HG03354 (cell line): ENCODE measurements around the gene ARHGEF19.
A peak's percentile ranks its signal among the peaks of the same experiment; 100 is the strongest.
"Not testable (repeated sequence)": the region's sequence is repeated elsewhere in the genome, so short reads cannot be mapped to it uniquely, and the experiment has no call there.

Experiments used
- ATAC-seq: cut with Tn5 transposase; IDR thresholded peaks from one replicate; pipeline ENCODE4 v1.9.1; 2021; ENCODE audit warnings: mild to moderate bottlenecking; ENCODE audit not compliant: unreplicated experiment, poor library complexity, severe bottlenecking

The ARHGEF19 gene

DNA sequence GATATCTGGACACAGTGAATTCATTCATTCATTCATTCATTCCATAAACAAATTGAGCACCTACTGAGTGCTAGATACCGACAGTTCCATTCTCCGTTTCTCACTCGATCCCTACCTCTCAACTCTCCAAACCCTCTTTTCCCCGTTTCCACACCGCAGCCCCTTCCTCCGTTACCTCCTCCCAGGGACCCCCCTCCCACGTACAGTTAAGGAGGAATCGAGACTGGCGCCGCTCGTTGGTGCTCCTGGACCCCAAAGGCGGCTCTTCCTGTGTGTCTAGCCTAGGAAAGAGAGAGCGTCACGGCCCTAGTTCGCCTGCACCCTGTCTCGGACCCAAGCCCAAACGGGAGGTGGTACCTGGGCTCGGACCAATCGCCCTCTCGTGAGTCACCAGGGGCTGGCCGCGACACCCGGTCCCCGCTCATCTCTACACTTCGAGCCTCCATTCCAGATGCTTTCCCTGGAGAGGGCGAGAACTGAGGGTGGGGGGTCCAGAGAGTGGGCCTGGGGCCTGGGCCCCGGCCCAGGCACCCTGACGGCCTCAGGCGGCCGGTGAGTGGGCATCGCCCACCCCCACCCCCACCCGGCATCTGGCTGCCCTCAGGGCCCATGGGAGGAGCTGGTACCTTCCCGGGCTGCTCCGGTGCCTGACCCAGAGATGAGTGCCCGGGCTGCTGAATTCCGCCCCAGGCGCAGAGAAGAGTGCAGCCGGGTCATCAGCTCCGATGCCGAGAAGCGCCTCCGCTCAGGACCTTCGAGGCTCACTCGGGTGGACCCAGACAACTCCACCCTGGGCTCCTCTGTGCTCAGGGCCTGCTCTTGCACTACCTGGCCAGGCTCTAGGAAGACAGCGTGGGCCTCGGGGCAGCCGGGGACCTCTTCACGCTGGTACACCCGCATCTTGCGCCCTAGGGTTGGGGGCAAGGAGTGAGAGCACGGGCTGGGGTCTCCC lies 4.9 kb downstream of the ARHGEF19 start:
- no peak for ATAC-seq

DNA sequence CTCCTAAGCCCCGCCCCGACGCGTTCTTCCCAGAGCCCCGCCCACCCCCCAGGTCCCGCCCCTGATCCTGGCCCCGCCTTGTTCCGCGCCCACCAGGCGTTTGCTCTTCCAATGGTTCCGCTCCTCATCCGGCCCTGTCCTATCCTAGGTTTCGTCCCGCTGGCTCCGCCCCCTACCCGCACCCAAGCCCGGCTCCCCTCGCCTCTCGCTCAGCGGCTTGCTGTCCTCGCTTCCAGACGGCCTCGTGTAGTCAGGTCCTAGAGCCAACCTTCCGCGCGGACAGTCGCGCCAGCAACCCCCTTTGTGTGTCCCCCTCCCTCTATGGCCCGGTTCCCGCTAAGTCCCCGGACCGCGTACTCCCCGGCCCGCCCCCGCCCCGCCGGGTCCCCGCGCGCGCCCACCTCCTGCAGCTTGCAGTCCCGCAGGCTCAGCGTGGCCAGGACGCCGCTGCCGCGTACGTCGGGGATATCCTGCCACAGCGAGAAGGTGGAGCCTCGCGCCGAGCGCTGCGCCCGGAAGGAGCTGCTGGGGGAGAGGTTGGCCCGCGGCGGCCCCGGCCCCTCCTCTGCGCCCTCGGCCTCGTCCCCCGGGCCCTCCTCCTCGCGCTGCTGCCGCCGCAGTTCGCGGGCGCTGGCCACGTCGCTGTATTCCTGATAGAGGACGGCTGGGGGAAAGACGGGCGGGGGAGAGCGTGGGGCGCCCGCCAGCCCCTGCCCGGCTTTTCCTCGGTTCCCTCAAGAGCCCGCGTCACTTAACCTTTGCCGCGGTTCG lies 5.7 kb downstream of the ARHGEF19 start:
- ATAC-seq, result peak; percentile 75

DNA sequence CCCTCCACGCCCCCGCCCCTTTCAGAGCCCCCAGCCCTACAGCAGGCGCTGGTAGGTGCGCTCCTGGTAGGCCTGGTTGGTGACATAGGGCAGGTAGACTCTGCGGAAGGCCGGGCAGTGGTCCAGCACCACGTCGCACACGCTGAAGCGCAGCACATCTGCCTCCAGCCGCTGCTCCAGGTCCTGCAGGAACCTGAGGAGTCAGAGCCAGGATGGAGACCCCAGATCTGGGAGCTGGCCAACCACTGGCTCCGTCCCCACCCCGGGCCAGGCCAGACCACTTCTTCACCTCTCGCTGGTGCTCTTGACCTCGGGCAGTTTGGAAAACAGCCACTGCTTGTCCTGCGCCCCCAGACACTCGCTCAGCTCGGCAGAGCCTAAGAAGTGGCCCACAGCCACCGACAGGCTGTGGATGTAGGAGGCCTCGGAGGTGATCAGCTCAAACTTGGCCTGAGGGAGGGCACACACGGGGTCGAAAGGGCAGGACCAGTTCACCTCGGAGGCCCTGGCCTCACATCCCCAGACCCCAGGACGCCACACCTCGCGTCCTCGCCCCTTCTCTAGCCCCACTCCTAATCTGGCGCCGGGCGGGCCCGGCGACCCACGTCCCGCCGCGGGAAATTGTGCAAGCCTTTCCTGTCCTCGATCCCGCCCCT lies 6.4 kb downstream of the ARHGEF19 start:
- ATAC-seq, result peak; percentile 30

DNA sequence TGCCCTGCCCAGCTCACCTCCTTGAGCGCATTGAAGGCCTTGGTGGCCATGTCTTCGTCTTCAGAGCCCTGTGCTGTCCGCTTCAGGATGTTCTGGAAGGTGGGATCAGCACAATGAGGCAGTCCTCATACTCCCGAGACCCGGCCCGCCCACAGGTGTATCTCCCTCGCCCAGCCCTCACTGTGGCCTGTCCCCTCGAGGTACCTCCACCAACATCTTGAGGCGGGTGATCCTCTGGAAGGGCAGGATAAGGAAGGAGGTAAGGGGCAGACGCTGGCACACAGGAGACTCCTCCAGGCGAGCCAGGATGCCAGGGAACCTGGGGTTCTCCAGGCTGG lies 7.1 kb downstream of the ARHGEF19 start:
- no peak for ATAC-seq

DNA sequence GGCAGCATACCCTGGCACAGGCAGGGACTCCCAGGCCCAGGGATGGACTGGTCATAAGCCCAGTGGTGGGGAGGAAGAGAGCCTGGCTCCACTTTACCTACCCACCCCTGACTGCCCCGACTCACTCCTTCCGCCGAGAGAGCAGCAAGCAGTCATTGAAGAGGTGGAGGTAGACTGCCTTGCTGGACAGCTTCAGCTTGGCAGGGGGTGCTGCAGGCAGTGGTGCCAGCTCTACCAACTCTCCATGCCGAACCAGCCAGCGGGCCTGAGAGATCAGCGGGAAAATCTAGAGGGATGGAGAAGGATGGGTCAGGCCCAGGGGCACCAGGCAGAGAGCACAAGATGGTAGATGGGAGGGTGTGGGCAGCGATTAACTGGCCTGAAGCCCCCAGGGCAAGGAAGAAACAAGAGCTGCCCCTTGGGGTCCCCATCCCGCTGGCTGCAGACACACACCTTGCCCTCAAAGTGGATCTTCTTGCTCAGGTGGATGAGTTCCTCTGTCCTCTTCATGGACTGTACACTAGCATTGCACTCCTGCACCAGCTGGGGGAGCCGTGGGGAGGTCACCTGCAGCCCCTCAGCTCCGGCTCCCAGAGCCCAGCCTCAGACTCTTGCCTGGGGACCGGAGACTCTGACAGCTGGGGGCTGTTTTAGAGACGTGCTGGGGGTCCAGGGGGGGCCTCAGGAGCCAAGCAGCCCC lies 7.7 kb downstream of the ARHGEF19 start:
- ATAC-seq, result no peak

DNA sequence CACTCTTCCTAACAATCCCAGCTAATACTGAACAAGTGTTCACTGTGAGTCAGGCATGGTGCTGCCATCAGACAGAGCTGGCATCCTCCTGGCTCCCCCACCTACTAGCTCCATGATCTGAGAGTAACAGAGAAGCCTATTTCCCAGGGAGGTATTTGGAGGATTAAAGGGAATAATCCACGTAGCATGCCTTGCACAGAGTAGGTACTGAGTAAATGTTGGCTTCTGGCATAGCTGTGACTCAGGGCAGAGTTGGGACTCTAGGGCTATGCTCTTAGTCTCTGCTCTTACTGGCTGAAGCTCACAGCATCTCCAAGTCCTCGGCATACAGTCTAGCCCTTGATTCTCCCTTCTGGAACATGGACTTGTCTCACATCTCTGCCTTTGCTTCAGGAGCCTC lies 8.2 kb downstream of the ARHGEF19 start:
- no peak for ATAC-seq

DNA sequence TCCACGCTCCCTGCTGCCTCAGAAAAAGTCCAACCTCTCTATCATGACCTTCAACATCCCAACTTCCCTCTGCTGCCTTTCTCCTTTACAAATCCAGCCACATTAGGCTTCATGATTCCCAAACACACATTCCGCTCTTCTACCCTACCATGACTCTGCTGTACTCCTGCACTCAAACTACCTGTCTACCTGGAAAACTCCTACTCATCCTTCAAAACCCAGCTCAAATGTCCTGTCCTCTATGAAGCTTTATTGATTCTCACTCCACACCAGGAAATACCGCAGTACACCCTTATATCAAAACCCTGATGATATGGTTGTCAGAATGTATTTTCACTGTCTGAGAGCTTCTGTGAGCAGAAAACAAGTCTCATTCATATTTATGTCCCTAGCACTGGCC lies 8.9 kb downstream of the ARHGEF19 start:
- ATAC-seq, result no peak

DNA sequence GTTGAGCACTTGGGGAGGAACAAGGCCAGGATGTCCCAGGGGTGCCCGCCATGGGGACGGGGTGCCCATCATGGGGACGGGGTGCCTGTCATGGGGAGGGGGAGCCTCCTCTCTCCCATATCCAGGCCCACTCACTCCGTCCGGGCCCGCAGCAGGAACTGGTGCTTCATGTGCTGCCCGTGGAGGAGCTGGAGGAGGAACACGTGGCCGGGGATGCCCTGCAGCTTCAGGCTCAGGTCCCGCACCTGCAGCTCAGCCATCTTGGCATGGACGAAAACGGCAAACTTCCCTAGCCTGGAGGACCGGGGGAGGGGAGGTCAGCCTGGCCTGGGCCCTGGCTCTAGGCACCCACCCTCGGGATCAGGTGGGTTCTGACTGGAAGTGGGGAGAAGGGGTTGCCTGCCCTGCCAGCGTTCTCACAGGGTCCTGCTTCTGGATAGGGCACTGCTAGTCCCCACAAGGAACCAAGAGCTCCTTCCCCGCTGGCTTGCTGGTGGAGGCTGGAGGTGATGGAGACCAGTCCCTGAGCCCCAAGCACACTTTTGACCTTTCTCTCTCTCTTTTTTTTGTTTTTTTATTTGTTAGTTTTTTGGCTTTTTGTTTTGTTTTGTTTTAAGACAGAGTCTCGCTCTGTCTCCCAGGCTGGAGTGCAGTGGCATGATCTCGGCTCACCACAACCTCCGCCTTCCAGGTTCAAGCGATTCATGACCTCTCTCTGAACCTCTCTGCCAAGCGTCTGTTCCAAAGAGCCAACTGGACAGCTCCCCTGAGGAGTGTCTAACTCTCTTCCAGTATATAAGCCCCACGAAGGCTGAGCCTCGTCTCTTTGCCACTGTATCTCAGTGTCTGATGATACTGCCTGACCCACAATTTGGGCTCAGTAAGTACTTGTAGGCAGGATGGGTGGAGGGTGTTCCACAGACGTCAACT lies 9.9 kb downstream of the ARHGEF19 start:
- ATAC-seq, result no peak

DNA sequence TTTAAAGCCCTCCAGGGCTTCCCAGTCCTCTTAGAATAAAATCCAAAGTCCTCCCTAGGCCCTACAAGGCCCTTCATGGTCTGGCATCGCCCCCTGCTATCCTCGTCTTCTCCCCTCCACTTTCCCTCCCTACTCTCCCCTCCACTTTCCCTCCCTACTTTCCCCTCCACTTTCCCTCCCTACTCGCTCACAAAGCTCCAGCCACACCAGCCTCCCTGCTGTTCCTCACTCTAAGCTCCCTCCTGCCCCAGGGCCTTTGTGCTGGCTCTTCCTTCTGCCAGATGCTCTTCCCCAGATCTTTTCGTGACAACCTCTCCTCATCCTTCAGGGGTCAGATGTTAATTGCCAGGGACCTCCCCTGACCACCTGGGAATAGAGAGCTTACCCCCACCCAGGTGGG lies 12.8 kb downstream of the ARHGEF19 start:
- no peak for ATAC-seq

DNA sequence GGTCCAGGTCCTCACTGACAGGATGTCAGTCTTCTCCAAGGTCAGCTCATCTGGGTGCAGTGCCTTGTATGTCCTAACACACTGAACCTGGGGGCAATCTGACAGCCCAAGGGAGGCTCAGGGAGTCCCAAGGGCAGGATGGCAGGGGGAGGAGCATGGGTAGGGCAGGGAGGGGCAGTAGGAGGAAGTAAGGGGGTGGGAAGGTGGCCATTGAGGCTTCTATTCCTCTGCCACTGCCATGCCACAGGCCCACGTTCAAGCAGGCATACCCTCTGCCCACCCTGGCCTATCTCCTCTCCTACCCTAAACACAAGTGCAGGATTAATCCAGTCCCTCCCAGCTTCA lies 13.3 kb downstream of the ARHGEF19 start:
- ATAC-seq, result no peak

DNA sequence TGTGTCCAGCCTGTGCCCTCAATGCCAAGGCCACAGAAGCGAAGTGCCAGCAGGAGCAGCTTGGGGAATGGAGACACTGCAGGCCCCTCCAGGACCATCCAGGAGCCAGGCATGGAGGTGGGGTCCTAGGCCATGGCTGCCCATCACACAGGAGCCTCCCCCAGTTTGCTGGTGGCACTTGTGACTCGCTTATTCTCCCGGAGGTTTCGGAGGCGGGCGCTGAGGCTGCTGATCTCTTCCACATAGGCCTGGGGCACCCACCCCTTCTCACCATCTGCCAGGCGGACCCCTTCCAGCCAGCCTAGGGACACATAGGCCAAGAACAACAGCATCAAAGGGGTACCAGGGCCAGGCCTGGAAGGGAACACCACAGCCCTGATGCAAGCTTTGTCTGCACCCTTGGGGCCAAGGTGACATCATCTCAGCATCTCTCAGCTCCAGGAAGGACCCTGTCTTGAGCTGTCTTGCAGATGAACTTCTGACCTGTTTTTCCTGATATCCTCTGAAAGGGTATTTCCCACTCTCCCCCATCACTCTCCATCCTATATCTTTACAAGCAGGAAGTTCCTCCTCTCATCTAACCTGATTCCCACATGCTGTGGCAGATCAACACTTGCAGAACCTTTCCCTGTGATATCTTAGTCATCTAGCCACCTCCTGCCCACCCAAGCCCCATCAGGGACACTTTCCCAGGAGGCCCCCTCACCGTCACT lies 13.9 kb downstream of the ARHGEF19 start:
- ATAC-seq, result no peak

DNA sequence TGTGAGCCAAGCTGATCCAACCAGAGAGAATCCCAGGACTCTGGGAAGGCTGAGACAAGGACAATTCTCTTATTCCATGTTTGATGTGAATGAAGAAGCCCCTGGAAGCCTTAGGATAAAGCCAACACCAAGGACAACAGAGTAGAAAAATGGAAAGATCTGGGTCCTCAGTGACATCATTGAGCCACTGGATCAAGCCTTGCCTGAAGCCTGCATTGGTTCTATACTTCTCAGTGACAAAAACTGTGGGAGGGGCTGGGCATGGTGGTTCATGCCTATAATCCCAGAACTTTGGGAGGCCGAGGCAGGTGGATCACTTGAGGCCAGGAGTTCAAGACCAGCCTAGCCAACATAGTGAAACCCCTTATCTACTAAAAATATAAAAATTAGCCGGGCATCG lies 15.6 kb downstream of the ARHGEF19 start:
- no peak for ATAC-seq

DNA sequence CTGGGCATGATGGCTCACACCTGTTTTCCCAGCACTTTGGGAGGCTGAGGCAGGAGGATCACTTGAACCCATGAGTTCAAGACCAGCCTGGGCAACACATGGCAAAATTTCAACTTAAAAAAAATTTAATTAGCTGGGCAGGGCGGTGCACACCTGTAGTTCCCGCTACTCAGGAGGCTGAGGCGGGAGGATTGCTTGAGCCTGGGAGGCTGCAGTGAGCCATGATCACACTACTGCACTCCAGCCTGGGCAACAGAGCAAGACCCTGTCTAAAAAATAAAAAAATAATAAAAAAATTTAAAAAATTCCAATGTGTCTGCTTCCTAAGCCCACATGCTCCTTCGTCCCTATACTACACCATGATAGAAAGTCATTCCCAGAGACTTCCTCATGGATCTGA lies 16.3 kb downstream of the ARHGEF19 start:
- ATAC-seq, result not testable (repeated sequence)

DNA sequence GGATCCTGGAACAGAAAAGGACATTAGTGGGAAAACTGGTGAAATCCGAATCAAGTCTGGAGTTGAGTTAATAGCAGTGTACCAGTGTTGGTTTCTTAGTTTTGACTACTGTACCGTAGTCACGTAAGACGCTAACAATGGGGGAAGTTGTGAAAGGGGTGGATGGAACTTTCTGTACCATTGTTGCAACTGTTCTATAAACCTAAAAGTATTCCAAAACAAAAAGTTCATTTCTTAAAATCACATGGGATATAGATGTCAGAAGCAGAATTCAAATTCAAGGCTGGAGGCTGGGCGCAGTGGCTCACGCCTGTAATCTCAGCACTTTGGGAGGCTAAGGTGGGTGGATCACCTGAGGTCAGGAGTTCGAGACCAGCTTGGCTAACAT lies 16.9 kb downstream of the ARHGEF19 start:
- no peak for ATAC-seq

DNA sequence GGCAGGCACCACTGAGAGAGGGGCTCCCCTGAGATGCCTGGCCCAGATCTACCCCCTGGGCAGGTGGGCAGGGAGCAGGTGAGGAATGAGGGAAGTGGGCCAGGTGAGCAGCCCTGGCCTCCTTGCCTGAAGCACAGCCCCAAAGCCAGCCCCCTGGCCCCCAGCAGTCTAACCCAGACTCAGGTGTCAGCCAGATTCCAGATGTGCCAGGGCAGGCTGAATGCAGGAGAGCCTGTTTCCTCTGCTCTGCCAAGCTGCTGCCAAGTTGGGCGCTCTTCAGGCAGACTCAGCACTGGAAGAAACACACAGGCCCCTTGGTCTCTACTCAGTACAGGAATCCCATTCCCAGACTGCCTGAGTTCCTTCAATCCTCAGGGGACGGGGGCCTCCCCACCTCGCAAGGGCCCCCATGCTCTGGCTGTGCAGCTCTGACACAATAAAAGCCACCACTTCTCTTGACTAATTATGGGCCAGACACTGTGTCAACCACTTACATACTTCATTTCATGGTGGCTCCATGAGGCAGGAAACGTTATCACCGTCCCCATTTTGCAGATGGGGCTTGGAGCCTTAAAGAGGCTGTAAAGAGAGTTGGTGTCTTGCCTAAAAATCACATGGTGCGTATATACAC lies 20.4 kb downstream of the ARHGEF19 start:
- ATAC-seq, result no peak

DNA sequence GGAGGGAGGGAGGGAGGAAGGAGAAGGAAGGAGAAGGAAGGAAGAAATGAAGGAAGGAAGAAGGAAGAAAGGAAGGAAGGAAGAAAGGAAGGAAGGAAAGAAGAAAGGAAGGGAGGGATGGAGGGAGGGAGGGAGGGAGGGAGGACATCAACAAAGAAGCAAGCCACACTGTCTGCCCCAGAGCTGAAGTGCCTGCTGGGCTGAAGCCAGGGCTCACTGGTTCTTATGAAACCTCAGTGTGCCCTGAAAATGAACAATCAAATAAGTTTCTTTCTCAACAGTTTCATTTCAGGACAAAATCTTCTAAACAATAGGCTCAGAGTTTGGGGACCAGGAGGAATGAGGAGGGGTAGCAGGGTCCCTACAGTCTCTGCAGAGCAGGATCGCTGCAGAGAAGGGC lies 21.1 kb downstream of the ARHGEF19 start:
- no peak for ATAC-seq

DNA sequence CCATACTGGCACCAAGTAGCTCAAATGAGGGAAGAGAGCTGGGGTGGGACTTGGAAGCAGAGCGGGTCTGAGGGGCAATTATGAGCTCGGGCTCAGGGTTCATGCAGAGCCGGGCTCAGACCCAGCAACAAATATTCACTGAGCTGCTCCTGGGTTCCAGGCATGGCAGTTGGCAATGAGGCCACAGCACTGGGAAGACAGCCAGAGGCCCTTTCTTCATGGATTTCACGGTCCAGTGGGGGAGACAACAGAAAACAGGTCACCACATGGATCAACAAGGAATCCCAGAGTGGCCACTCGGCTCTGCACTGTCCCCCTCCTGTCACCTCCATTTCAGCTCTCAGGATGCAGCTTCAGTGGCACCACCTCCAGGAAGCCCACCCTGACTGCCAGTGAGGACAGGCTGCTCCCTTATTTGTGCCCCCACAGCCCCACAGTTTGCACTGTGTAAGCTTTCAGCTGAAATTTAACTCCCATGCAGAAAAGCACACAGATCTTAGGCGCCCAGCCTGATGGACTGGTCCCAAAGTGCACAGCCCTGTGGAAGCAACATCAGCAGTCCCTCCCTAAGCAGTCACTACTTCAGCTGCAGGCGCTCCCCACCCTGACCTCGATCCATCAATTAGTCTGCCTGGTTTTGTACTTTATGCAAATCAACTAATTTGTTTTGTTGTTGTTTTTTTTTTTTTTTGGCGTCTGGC lies 22.4 kb downstream of the ARHGEF19 start:
- no peak for ATAC-seq

DNA sequence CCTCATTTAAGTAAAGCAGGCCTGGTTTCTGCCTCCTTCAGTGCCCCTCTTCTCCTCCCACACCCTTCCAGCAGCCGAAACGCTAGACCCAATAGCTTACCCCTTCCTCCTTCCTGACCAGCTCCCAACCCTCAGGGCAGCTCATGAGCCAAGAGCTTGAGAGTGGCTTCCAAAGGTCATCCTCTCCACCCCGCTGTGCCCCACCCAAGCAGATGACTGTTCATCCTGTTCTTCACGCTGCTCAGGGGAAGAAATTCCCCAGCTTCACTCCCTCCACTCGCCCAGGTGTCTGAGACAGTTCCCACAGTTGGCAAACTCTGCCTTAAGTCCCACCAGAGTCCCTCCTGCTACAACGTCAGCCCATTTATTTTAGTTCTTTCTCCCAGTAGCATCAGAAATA lies 23.4 kb downstream of the ARHGEF19 start:
- ATAC-seq, result no peak
